Measurements from ENCODE around the gene SERPINA6. TPM values are rescaled to one million over a fixed set of nuclear protein-coding genes. Genes with fewer than 3 reads are reported as not detected.
"Not testable (repeated sequence)": the region's sequence is repeated elsewhere in the genome, so short reads cannot be mapped to it uniquely, and the experiment has no call there.

The SERPINA6 gene
- total RNA-seq, 1 experiment from 2014 or later = not detected

- Histone ChIP-seq H3K9ac (ENCODE audit: low read length) (no peak overlapping the region), H3K27ac (ENCODE audit: low read depth, low read length) (no peak overlapping the region), H3K4me1 (ENCODE audit: control insufficient read depth in 1 of 2, insufficient read depth in 2 of 2, low read length in 2 of 2) (no peaks in the 10 kb centered on the region), H3K9me3 (ENCODE audit: control insufficient read depth in 1 of 2, insufficient read depth in 1 of 2, low read depth in 1 of 2, low read length in 2 of 2) (peaks cover 0 to 7% of the 10 kb centered on the region in 2 experiments; a peak in 1 of 4 replicates), H3K27me3 (ENCODE audit: insufficient read depth, low read length) (no peaks in the 10 kb centered on the region), H3K79me2 (ENCODE audit: insufficient read depth, low read length) (no peaks in the 10 kb centered on the region), H3K4me2 (ENCODE audit: low read length) (no peak overlapping the region), H3K36me3 (ENCODE audit: control insufficient read depth in 1 of 2, insufficient read depth in 2 of 2, low read length in 2 of 2) (no peaks in the 10 kb centered on the region), H3K9me2 (ENCODE audit: insufficient read depth) (no peaks in the 10 kb centered on the region), H4K20me1 (ENCODE audit: insufficient read depth) (no peaks in the 10 kb centered on the region), H3K4me3 (replicated peaks in 1 of 2; ENCODE audit: low read depth in 1 of 2, low read length in 2 of 2) (no peak overlapping the region), H2AFZ (ENCODE audit: low read depth, low read length, poor library complexity, severe bottlenecking) (no peak overlapping the region)
- CTCF ChIA-PET = no interaction called here
- ATAC-seq = no peak
- RAD21 ChIA-PET (ENCODE audit: low non-redundant PET in 1 of 2, low total read pairs in 2 of 2, uncharacterized antibody in 2 of 2, unreplicated experiment in 2 of 2) = no interaction called here
- TF ChIP-seq CBX3 (IDR thresholded peaks at IDR 0.05; ENCODE audit: low read depth) (no peak), SRF (IDR thresholded peaks at IDR 0.05; ENCODE audit: low read depth) (no peak), SIN3A (IDR thresholded peaks at IDR 0.05; ENCODE audit: low read depth) (no peak), EGR1 (IDR thresholded peaks at IDR 0.05; ENCODE audit: low read depth) (no peak), MAX (IDR thresholded peaks at IDR 0.05) (no peak), RAD21 (IDR thresholded peaks at IDR 0.05; ENCODE audit: low read depth) (no peak), ZBTB33 (IDR thresholded peaks at IDR 0.05; ENCODE audit: extremely low read depth, insufficient replicate concordance, low read length) (no peak), POLR2A (IDR thresholded peaks at IDR 0.05; ENCODE audit: borderline replicate concordance, extremely low read depth, insufficient read depth, insufficient read length) (no peak), POLR2AphosphoS5 (IDR thresholded peaks at IDR 0.05; ENCODE audit: low read depth, low read length) (no peak), CEBPB (IDR thresholded peaks at IDR 0.05; ENCODE audit: low read depth) (no peak)
- intact Hi-C loops (cut with micrococcal nuclease) = no loop called here
- POLR2A ChIA-PET = no interaction called here
- DNase-seq (ENCODE audit: low read depth, low spot score) = no peak
- no TSS peak for BruUV-seq (replicated peaks)
These were observed 20.0 kb downstream of the SERPINA6 start for GRCh38 chr14:94303111-94303510.

GRCh38 chr14:94298130-94298529, 25.0 kb downstream of the SERPINA6 start:
- RAD21 ChIA-PET (ENCODE audit: low non-redundant PET in 1 of 2, low total read pairs in 2 of 2, uncharacterized antibody in 2 of 2, unreplicated experiment in 2 of 2) = no interaction called here
- intact Hi-C loops (cut with micrococcal nuclease) = no loop called here
- Histone ChIP-seq H3K4me1 (ENCODE audit: control insufficient read depth in 1 of 2, insufficient read depth in 2 of 2, low read length in 2 of 2) (no peaks in the 10 kb centered on the region), H3K27me3 (ENCODE audit: insufficient read depth, low read length) (no peaks in the 10 kb centered on the region), H3K79me2 (ENCODE audit: insufficient read depth, low read length) (no peaks in the 10 kb centered on the region), H3K9me2 (ENCODE audit: insufficient read depth) (no peaks in the 10 kb centered on the region), H3K4me2 (ENCODE audit: low read length) (no peak overlapping the region), H3K9me3 (ENCODE audit: control insufficient read depth in 1 of 2, insufficient read depth in 1 of 2, low read depth in 1 of 2, low read length in 2 of 2) (no peaks in the 10 kb centered on the region), H3K9ac (ENCODE audit: low read length) (no peak overlapping the region), H3K27ac (ENCODE audit: low read depth, low read length) (no peak overlapping the region), H2AFZ (ENCODE audit: low read depth, low read length, poor library complexity, severe bottlenecking) (no peak overlapping the region), H4K20me1 (ENCODE audit: insufficient read depth) (no peaks in the 10 kb centered on the region), H3K36me3 (ENCODE audit: control insufficient read depth in 1 of 2, insufficient read depth in 2 of 2, low read length in 2 of 2) (no peaks in the 10 kb centered on the region), H3K4me3 (replicated peaks in 1 of 2; ENCODE audit: low read depth in 1 of 2, low read length in 2 of 2) (no peak overlapping the region)
- no peak for TF ChIP-seq EZH2 (IDR thresholded peaks at IDR 0.05)
- no peak for TF ChIP-seq CEBPB (IDR thresholded peaks at IDR 0.05; ENCODE audit: low read depth)
- no peak for DNase-seq (ENCODE audit: low read depth, low spot score)
- POLR2A ChIA-PET = no interaction called here
- ATAC-seq = no peak
- CTCF ChIA-PET = no interaction called here
- no TSS peak for BruUV-seq (replicated peaks)

- not testable (repeated sequence) for H3K27ac ChIP-seq (ENCODE audit: low read depth, low read length)
These were observed 27.0 kb downstream of the SERPINA6 start for GRCh38 chr14:94296181-94296545.

More at GRCh38 chr14:94296181-94296545, 27.0 kb downstream of the SERPINA6 start:
- H3K4me2 ChIP-seq (ENCODE audit: low read length); RAD21 ChIA-PET (ENCODE audit: low non-redundant PET in 1 of 2, low total read pairs in 2 of 2, uncharacterized antibody in 2 of 2, unreplicated experiment in 2 of 2); CTCF ChIA-PET; BruUV-seq (replicated peaks); H3K4me1 ChIP-seq (ENCODE audit: control insufficient read depth in 1 of 2, insufficient read depth in 2 of 2, low read length in 2 of 2); POLR2A ChIA-PET; H4K20me1 ChIP-seq (ENCODE audit: insufficient read depth); H3K79me2 ChIP-seq (ENCODE audit: insufficient read depth, low read length); intact Hi-C loops (cut with micrococcal nuclease); DNase-seq (ENCODE audit: low read depth, low spot score); ATAC-seq; H3K9me2 ChIP-seq (ENCODE audit: insufficient read depth); H2AFZ ChIP-seq (ENCODE audit: low read depth, low read length, poor library complexity, severe bottlenecking); H3K9ac ChIP-seq (ENCODE audit: low read length); H3K36me3 ChIP-seq (ENCODE audit: control insufficient read depth in 1 of 2, insufficient read depth in 2 of 2, low read length in 2 of 2); H3K27me3 ChIP-seq (ENCODE audit: insufficient read depth, low read length); H3K9me3 ChIP-seq (ENCODE audit: control insufficient read depth in 1 of 2, insufficient read depth in 1 of 2, low read depth in 1 of 2, low read length in 2 of 2); H3K4me3 ChIP-seq (replicated peaks in 1 of 2; ENCODE audit: low read depth in 1 of 2, low read length in 2 of 2): not testable (repeated sequence)

Data from HCT116 (cell line).